Measurements from ENCODE around the gene FOXL1.

GRCh38 chr16:86604436-86605193, 26.3 kb downstream of the FOXL1 start:
- no peak for TF ChIP-seq CTCF (optimal IDR thresholded peaks at IDR 0.05 in 1 of 3, IDR thresholded peaks at IDR 0.05 in 1 of 3, conservative IDR thresholded peaks at IDR 0.05 in 1 of 3; ENCODE audit: extremely low read depth in 1 of 3, insufficient read depth in 2 of 3, low read length in 3 of 3)
- no peak for TF ChIP-seq EZH2 (IDR thresholded peaks at IDR 0.05; ENCODE audit: low read length)

Measured in keratinocyte (primary cell).